GM19023 (cell line): ENCODE results near the gene LHX2.

ENCODE experiments used
- ATAC-seq: cut with Tn5 transposase; IDR thresholded peaks from one replicate; pipeline ENCODE4 v1.9.1; 2021; ENCODE audit warnings: mild to moderate bottlenecking, moderate library complexity; ENCODE audit not compliant: unreplicated experiment

Gene LHX2

GRCh38 chr9:123998970-123999621 lies 12.5 kb upstream of the LHX2 start:
- no peak for ATAC-seq

GRCh38 chr9:123999661-124000060 lies 11.9 kb upstream of the LHX2 start:
- ATAC-seq = no peak

DNA sequence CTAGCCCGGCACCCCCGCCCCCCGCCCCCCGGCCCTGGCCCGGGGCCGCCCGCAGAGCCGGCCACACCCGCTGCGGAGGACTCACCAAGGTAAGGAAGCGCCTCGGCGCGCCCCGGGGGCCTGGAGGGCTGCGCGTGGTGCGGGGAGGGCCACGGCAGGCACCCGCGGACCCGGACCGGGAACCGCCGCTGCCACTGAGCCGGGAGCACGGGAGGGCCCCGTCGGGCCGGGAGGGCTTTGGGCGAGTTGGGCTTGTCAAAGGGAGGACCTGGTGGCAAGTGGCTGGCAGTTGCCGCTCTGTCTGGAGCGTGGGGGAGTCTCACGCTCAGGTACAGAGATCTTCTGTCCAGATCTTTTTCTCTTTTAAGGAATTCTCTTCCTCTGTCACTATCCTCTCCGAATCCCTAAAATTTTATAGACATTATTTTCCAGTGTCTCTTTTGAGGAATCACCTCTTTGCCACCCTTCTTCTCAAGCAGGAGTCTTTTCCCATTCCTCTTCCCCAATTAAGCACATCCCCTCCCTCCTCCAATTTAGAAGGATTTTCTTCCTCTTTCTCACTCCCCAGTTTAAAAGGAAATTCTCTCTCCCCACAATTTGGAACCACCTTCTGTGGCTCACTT lies 11.3 kb upstream of the LHX2 start:
- no peak for ATAC-seq

- ATAC-seq = no peak
Measured at GRCh38 chr9:124000784-124001457, 10.6 kb upstream of the LHX2 start.

DNA sequence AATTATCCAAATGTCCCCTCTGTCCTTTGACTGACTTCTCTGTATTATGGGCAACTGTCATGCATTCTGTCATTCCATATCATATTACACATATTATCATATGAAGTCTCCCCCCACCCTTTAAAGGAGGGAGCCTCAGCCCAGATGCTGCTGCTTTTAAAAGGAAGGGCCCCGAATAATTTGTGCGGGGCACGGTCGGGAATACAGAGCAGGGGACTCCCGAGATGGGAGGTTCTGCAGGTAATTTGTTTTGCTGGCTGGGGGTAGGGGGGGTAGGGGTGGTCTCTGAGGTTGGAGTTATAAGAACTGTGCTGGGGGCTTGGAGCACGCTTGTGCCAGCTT lies 10.1 kb upstream of the LHX2 start:
- ATAC-seq = no peak

DNA sequence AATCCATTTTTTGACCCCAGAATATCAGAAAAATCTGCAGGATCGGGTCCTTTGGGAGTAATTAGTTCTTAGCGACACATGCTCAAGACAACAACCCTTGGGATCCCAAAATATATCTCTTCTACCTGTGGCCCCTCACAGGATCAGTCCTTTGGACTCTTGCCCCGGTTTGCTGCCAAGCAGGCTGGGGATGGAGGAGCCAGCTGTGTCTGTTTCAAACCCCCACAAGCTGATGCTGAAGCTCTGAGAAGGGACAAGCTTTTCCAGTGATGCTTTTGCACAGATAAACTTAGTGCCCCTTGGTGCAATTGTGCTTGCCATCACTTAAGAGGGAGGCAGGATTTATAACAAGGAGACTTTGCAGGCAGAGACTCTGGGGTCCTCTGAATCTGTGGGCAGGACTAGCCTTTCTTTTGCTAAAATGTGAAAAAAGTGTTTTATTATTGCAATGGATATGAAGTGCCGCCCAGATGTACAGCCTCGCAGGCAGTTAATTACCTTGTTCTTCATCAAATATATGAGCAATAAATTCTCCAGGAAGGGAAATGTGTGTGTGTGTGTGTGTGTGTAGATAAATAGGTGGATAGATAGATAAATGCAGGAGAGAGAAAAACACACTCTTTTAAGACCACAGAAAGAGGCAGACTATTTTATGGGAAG lies 9.6 kb upstream of the LHX2 start:
- no peak for ATAC-seq

DNA sequence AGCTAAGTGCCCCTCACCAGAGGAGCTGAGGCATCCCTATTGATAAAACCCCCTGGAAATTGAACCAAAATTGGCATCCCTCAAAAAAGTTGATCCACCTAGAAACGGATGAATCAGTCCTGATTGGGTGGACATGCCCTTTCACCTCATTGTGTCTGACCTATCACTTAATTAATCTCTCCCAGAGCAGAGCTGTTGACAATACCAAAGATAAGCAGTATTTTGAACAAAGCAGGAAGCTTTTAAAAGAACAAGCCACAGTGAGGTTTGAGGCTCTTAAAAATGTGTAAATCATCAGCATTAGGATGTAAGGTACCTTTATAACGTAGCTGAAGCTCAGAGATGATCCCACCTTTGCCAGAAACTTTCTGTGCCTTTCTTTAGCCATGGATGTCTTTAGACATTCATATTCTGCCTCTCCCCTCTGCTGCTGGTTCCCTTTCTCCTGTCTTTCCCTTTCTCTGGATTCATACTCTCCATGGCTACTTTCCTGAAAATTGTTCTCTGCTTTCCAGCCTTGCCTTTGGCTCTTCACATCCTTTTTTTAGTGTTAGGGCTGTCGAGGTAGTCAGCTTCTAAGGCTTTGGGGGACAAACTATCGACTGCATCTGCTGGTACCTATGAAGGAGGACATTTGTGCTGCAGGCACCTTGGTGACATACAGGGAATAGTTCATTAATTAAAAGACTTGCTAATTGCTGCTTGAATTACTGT lies 7.8 kb upstream of the LHX2 start:
- no peak for ATAC-seq

DNA sequence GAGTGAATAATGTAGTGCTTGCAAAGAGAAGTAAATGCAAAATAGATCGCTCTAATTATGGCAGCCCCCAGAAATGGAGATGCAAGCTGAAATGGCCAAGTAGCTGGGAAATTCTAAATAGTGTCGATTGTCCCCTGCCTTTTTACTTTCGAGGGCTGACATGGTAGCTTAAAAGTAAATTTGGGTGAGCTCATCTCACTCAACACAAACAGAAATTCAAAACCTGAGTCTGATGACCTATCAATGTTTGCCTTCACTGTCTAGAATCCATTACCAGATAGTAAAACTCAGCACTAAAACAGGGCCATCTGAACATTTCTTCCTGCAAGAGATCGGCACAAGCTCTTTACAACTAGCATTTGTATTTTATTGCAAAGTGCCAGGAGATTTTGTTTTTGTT lies 7.0 kb upstream of the LHX2 start:
- no peak for ATAC-seq

DNA sequence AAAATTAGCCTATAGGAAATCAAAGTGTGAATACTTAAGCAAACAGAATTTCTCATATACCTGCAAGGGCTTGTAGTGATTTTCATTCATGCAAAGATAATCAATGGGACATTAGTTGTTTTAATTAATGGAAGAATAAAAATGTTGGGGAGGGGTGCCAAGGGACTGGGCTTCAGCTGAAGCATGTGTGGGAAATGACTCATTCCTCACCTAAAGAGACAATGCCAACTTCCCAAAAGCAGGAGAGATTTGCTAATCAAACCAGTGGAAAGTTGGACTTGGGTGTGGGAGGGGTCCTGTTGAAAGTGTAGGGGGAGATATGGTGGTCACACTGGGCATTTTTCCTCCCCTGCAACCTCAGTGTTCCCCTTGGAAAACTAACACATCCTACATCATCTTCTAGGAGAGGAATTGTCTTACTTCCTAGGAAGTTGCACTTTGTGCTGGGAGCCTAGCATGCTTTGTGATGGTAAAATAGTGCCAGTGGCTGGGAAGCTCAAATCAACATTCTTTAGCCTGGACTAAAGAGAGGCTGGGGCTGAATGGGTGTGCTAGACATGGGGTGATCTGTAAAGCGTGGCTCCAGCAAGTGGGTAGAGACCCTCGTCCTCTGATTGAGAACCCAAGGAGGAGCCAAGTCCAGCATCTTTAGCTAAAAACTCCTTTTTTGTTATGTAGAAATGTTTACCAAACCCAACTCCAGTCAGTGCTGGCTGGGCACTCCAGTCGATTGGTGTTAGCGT lies 6.4 kb upstream of the LHX2 start:
- ATAC-seq = no peak

DNA sequence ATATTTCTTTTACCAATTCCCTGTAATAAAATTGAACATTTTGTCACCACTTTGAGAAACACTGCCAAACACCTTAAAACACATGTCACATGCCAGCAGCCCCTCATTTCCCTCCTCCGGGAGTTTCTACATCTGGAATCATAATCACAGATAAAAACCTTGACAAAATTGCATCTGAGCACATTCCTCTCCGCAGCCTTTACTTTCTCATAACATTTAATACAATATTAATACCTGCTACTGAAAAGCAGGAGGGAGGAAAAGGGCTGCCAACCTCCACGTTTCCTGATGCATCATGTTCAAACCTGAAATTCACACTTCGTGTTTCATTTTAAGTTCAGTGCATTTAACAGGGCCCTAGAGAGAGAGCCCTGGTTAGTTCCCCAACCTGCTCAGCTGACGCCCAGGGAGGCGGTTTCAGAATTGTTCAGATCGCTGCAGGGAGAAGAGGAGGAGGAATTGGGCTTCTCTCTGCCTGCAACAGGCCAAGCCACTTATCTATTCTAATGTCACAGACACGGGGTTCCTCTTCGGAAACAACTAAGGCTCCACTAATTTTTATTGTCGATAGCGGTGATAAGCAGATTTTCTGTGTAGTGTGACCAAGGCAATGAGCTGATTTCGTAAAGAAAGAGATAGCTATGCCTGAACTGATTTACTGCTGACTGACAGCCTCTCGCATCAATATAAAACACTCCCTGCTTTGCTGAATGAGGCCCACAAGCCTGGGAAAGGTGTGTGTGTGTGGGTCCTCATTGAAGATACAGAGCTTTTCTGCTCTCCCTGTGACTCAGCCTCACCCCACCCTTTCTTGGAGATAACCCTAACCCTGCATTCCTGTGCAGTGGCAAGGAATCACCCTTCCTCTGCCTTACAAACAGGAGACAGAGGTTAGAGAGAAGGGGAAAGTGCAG lies 4.9 kb upstream of the LHX2 start:
- no peak for ATAC-seq

- no peak for ATAC-seq
Measured at GRCh38 chr9:124007565-124008302, 3.8 kb upstream of the LHX2 start.

GRCh38 chr9:124008303-124008693 lies 3.3 kb upstream of the LHX2 start:
- no peak for ATAC-seq

DNA sequence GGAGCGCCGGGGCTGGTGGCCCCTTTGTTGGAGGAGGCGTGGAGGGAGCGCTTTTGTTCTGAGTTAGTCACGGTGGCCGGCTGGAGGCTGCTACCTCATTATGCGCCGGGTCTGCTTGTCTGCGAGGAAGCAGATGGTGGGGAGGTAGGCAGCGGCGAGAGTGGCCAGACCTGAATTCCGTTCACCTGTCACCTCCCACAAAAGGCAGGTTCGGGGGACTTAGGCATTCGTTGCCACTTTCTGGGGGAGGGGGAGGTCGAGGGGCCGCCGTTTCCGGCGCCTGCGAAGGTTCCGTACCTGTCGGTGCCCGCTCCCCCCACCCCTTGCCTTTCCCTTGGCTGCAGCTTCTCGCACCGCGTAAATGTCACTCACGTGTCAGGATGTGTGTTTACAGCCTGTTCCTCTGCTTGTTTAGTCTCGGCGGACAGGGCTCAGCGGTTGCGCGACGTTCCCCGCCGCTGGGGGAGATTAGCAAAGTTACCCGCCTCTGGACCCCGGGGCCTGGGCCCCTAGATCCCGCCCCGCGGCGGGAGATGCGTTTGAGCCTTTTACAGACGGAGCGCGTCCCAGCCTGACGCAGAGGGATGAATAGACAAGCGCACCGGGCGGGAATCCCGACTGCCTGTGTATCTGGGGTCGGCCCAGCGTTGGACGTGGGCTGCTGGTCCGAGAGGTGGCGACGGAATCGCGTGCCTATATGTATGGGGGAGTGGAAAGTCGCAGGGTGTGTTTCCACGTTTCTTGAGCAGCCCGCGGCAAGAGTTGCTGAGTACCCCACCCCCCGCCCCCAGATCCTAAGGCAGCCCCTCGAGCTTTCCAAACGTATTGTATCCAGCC lies 2.7 kb upstream of the LHX2 start:
- no peak for ATAC-seq

GRCh38 chr9:124009531-124010217 lies 1.9 kb upstream of the LHX2 start:
- no peak for ATAC-seq

GRCh38 chr9:124010303-124010664 lies 1.3 kb upstream of the LHX2 start:
- no peak for ATAC-seq

GRCh38 chr9:124010665-124011321 lies 775 bp upstream of the LHX2 start:
- no peak for ATAC-seq
